ENCODE measurements around the gene PLPP7. TPM values are rescaled to one million over a fixed set of nuclear protein-coding genes. Genes with fewer than 3 reads are reported as not detected.

PLPP7 gene
- polyA plus RNA-seq, 1 donor from 2014 or later = 0.87 TPM

DNA sequence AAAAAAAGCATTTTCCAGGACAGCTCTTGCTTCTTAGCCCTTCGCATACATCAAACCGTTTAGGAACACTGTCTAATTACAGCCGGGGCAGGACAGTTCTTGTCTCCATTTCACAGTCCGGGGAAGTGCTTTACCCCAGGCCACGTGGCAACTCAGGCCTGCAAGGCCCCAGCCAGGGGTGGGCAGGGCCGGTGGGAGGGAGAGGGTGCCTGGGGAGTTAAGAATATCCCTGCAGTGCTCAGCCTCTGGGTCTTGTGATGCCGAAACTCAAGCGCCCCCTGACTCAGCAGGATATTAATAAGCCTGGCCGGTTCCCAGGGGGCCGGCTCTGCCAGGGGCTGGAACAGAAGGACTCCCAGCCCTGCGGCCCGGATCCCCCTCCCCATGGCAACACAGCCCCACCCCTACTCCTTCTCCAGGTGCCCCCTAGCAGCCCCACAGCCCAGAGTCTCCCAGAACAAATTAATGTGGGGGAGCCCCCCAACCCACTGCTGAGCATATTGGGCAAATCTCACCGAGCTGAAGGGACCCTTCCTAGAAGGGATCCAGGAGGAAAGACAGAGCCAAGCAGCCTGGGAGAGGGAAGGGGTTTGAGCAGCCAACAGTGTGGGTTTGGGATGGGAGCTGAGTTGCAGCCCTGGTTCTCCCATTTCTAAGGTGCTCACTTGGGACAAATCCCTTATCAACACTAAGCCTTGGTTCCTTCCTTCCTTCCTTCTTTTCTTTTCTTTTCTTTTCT is 45.3 kb downstream of the PLPP7 start:
- H3K9me2 ChIP-seq (ENCODE audit: insufficient read depth, low read length) = no peaks in the 10 kb centered on the region
- no peak for TF ChIP-seq MXI1 (conservative IDR thresholded peaks at IDR 0.05; ENCODE audit: poor library complexity, severe bottlenecking)
- TF ChIP-seq EP300 (conservative IDR thresholded peaks at IDR 0.05; ENCODE audit: poor library complexity, severe bottlenecking) = no peak
- no peak for TF ChIP-seq TAF1 (IDR thresholded peaks at IDR 0.05; ENCODE audit: low read depth)
- TF ChIP-seq RAD21 (conservative IDR thresholded peaks at IDR 0.05) = no peak
- TF ChIP-seq, protein P1, sequence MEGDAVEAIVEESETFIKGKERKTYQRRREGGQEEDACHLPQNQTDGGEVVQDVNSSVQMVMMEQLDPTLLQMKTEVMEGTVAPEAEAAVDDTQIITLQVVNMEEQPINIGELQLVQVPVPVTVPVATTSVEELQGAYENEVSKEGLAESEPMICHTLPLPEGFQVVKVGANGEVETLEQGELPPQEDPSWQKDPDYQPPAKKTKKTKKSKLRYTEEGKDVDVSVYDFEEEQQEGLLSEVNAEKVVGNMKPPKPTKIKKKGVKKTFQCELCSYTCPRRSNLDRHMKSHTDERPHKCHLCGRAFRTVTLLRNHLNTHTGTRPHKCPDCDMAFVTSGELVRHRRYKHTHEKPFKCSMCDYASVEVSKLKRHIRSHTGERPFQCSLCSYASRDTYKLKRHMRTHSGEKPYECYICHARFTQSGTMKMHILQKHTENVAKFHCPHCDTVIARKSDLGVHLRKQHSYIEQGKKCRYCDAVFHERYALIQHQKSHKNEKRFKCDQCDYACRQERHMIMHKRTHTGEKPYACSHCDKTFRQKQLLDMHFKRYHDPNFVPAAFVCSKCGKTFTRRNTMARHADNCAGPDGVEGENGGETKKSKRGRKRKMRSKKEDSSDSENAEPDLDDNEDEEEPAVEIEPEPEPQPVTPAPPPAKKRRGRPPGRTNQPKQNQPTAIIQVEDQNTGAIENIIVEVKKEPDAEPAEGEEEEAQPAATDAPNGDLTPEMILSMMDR (IDR thresholded peaks at IDR 0.05; ENCODE audit: poor library complexity, severe bottlenecking) = no peak
- TF ChIP-seq, protein P2, sequence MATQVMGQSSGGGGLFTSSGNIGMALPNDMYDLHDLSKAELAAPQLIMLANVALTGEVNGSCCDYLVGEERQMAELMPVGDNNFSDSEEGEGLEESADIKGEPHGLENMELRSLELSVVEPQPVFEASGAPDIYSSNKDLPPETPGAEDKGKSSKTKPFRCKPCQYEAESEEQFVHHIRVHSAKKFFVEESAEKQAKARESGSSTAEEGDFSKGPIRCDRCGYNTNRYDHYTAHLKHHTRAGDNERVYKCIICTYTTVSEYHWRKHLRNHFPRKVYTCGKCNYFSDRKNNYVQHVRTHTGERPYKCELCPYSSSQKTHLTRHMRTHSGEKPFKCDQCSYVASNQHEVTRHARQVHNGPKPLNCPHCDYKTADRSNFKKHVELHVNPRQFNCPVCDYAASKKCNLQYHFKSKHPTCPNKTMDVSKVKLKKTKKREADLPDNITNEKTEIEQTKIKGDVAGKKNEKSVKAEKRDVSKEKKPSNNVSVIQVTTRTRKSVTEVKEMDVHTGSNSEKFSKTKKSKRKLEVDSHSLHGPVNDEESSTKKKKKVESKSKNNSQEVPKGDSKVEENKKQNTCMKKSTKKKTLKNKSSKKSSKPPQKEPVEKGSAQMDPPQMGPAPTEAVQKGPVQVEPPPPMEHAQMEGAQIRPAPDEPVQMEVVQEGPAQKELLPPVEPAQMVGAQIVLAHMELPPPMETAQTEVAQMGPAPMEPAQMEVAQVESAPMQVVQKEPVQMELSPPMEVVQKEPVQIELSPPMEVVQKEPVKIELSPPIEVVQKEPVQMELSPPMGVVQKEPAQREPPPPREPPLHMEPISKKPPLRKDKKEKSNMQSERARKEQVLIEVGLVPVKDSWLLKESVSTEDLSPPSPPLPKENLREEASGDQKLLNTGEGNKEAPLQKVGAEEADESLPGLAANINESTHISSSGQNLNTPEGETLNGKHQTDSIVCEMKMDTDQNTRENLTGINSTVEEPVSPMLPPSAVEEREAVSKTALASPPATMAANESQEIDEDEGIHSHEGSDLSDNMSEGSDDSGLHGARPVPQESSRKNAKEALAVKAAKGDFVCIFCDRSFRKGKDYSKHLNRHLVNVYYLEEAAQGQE (IDR thresholded peaks at IDR 0.05; ENCODE audit: borderline replicate concordance) = no peak
- TF ChIP-seq SMC3 (conservative IDR thresholded peaks at IDR 0.05; ENCODE audit: poor library complexity) = no peak
- TF ChIP-seq POLR2AphosphoS5 (IDR thresholded peaks at IDR 0.05) = no peak
- TF ChIP-seq EZH2 (IDR thresholded peaks at IDR 0.05; ENCODE audit: borderline replicate concordance, insufficient read depth, low read length, poor library complexity, severe bottlenecking) = no peak
- no peak overlapping the region for H2AFZ ChIP-seq (ENCODE audit: low read depth, low read length)
- H3F3A ChIP-seq (ENCODE audit: insufficient read depth, low read length, poor library complexity, severe bottlenecking) = no peaks in the 10 kb centered on the region
- H3K27ac ChIP-seq (ENCODE audit: low read length) = no peak overlapping the region
- no peaks in the 10 kb centered on the region for H3K36me3 ChIP-seq (ENCODE audit: insufficient read depth, low read length)
- no peak overlapping the region for H3K9ac ChIP-seq (ENCODE audit: low read length)
- no peak overlapping the region for H3K4me3 ChIP-seq (ENCODE audit: low read length)
- H4K20me1 ChIP-seq (ENCODE audit: insufficient read depth) = no peaks in the 10 kb centered on the region
- no peak overlapping the region for H3K4me2 ChIP-seq (ENCODE audit: low read length)
- H3K9me3 ChIP-seq (ENCODE audit: low read length) = no peaks in the 10 kb centered on the region
- no peaks in the 10 kb centered on the region for H3K27me3 ChIP-seq (ENCODE audit: insufficient read depth, low read depth, low read length)
- no peaks in the 10 kb centered on the region for H3K79me2 ChIP-seq (replicated peaks; ENCODE audit: insufficient read depth, low read length)

DNA sequence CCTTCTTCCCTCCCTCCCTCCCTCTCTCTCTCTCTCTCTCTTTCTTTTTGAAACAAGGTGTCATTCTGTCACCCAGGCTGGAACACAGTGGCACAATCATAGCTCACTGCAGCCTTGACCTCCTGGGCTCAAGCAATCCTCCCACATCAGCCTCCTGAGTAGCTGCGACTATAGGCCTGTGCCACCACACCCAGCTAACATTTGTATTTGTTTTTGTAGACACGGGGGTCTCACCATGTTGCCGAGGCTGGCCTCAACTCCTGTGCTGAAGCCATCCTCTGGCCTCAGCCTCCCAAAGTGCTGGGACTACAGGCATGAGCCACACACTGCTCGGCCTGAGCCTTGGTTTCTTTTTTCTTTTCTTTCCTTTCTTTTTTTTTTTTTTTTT is 45.8 kb downstream of the PLPP7 start:
- Histone ChIP-seq H2AFZ (ENCODE audit: low read depth, low read length) (no peak overlapping the region), H3K9me3 (ENCODE audit: low read length) (no peaks in the 10 kb centered on the region), H3K79me2 (replicated peaks; ENCODE audit: insufficient read depth, low read length) (no peaks in the 10 kb centered on the region), H3K4me3 (ENCODE audit: low read length) (no peak overlapping the region), H3K9me2 (ENCODE audit: insufficient read depth, low read length) (no peaks in the 10 kb centered on the region), H3K27ac (ENCODE audit: low read length) (no peak overlapping the region), H3F3A (ENCODE audit: insufficient read depth, low read length, poor library complexity, severe bottlenecking) (no peaks in the 10 kb centered on the region), H3K4me2 (ENCODE audit: low read length) (no peak overlapping the region), H4K20me1 (ENCODE audit: insufficient read depth) (no peaks in the 10 kb centered on the region), H3K9ac (ENCODE audit: low read length) (no peak overlapping the region), H3K27me3 (ENCODE audit: insufficient read depth, low read depth, low read length) (no peaks in the 10 kb centered on the region), H3K36me3 (ENCODE audit: insufficient read depth, low read length) (no peaks in the 10 kb centered on the region)
- TF ChIP-seq POLR2AphosphoS5 (IDR thresholded peaks at IDR 0.05) = no peak
- no peak for TF ChIP-seq EP300 (conservative IDR thresholded peaks at IDR 0.05; ENCODE audit: poor library complexity, severe bottlenecking)
- no peak for TF ChIP-seq EZH2 (IDR thresholded peaks at IDR 0.05; ENCODE audit: borderline replicate concordance, insufficient read depth, low read length, poor library complexity, severe bottlenecking)
- TF ChIP-seq RAD21 (conservative IDR thresholded peaks at IDR 0.05) = no peak
- TF ChIP-seq TAF1 (IDR thresholded peaks at IDR 0.05; ENCODE audit: low read depth) = no peak
- TF ChIP-seq, protein P2 (IDR thresholded peaks at IDR 0.05; ENCODE audit: borderline replicate concordance) = no peak
- TF ChIP-seq, protein P1 (IDR thresholded peaks at IDR 0.05; ENCODE audit: poor library complexity, severe bottlenecking) = no peak
- TF ChIP-seq MXI1 (conservative IDR thresholded peaks at IDR 0.05; ENCODE audit: poor library complexity, severe bottlenecking) = no peak
